Measurements from ENCODE around the gene TRIM66. TPM values are rescaled to one million over a fixed set of nuclear protein-coding genes. Genes with fewer than 3 reads are reported as not detected.

TRIM66 gene
- total and polyA plus RNA-seq, 2 donors (not counting 3 experiments of a cell fraction or from before 2014, with no cell fraction given) = 5.5 to 11.7 TPM

- Histone ChIP-seq H2AFZ (ENCODE audit: low read depth, low read length) (no peak overlapping the region), H3K4me2 (ENCODE audit: insufficient read depth, low read length) (no peak overlapping the region), H3K27me3 (ENCODE audit: control insufficient read depth in 2 of 2, insufficient read depth in 2 of 2, low read length in 2 of 2) (peaks cover 0 to 1% of the 10 kb centered on the region in 2 experiments), H3K9me1 (replicated peaks; ENCODE audit: control insufficient read depth, extremely low read depth, insufficient read depth, low read length) (no peaks in the 10 kb centered on the region), H3K36me3 (ENCODE audit: control insufficient read depth in 2 of 2, extremely low read depth in 1 of 2, insufficient read depth in 2 of 2, low read length in 2 of 2) (no peaks in the 10 kb centered on the region), H3K9ac (replicated peaks; ENCODE audit: extremely low read depth, insufficient read depth, low read length) (no peak overlapping the region), H3K4me1 (ENCODE audit: control insufficient read depth, extremely low read depth, insufficient read depth, low read length) (peaks cover 12% of the 10 kb centered on the region), H3K79me2 (ENCODE audit: control insufficient read depth, insufficient read depth, low read length) (no peaks in the 10 kb centered on the region), H3K27ac (ENCODE audit: insufficient read depth, low read depth, low read length) (no peak overlapping the region), H4K20me1 (replicated peaks; ENCODE audit: control insufficient read depth, extremely low read depth, insufficient read depth, low read length) (no peaks in the 10 kb centered on the region), H3K4me3 (replicated peaks in 1 of 3; ENCODE audit: insufficient read depth in 1 of 3, low read depth in 1 of 3, low read length in 3 of 3) (no peak overlapping the region), H3K9me3 (replicated peaks; ENCODE audit: control insufficient read depth, insufficient read depth, low read length) (no peaks in the 10 kb centered on the region)
- DNase-seq (ENCODE audit: low read depth, low spot score) (no peak), FAIRE-seq (no peak)
- dilution Hi-C loops (cut with MboI; ENCODE audit: extremely low pct_ligation_motif_present, low sequenced_read_pairs) = no loop called here
- TF ChIP-seq POLR2A (IDR thresholded peaks at IDR 0.05; ENCODE audit: low read depth, low read length) (no peak), POLR2AphosphoS5 (IDR thresholded peaks at IDR 0.05; ENCODE audit: insufficient read depth, low read depth, low read length) (no peak), GATA2 (IDR thresholded peaks at IDR 0.05; ENCODE audit: insufficient read depth, insufficient read length, low read depth, low read length) (no peak), CTCF (IDR thresholded peaks at IDR 0.05; ENCODE audit: extremely low read depth in 1 of 2, insufficient read depth in 1 of 2, low read depth in 1 of 2, low read length in 2 of 2) (no peak), MYC (IDR thresholded peaks at IDR 0.05; ENCODE audit: low read depth, low read length) (no peak), MAX (IDR thresholded peaks at IDR 0.05; ENCODE audit: insufficient read depth, insufficient read length) (no peak), EZH2 (IDR thresholded peaks at IDR 0.05; ENCODE audit: borderline replicate concordance, low read depth, low read length, severe bottlenecking) (no peak), FOS (IDR thresholded peaks at IDR 0.05; ENCODE audit: borderline replicate concordance, insufficient read depth, low read length) (no peak), JUN (IDR thresholded peaks at IDR 0.05; ENCODE audit: borderline replicate concordance, insufficient read depth, insufficient read length, low read depth) (no peak)
- CTCF ChIA-PET = interaction anchor here (1.1 kb wide), 1 partner anchor 11 kb away, joined by 3 read pairs; no protein-coding TSS in a partner anchor
- intact Hi-C loops (cut with micrococcal nuclease) = no loop called here
- BruUV-seq (replicated peaks) = no TSS peak
- POLR2A ChIA-PET = no interaction called here
Observed at GRCh38 chr11:8608652-8609051, 73.8 kb downstream of the TRIM66 start.

Measured in endothelial cell of umbilical vein (primary cell).